Panc1 (cell line): ENCODE measurements around the gene CORO2B. TPM values are rescaled to one million over a fixed set of nuclear protein-coding genes. Genes with fewer than 3 reads are reported as not detected.

Source experiments
- ATAC-seq: fragments of 200-7000 bp; cut with Tn5 transposase; 2 replicates; pipeline ENCODE4 v1.9.1; 2020; ENCODE audit warnings: mild to moderate bottlenecking, moderate library complexity
- BruUV-seq: library from RNA; stranded (reverse); fragments of 400-500 nt; replicated peaks from 2 replicates; lab custom pipeline; 2021; lab: Mats Ljungman, UMichigan
- CTCF ChIA-PET: fragments of 300-600 bp; sonication (Branson Sonifier 250); formaldehyde crosslinking; loops from one replicate; lab custom pipeline; 2022; ENCODE audit warnings: antibody characterized with exemption; lab: Charles Lee
- POLR2A ChIA-PET: fragments of 300-600 bp; sonication (Branson Sonifier 250); formaldehyde crosslinking; loops from one replicate; lab custom pipeline; 2022; ENCODE audit warnings: antibody characterized with exemption; lab: Charles Lee
- DNase-seq: peaks from one replicate; pipeline ENCODE4 v3.0.0-alpha.2; 2010; ENCODE audit warnings: low read depth, low spot score
- H3K27ac ChIP-seq: 2 replicates; pipeline ENCODE4 v1.5.1; 2011; ENCODE audit warnings: mild to moderate bottlenecking, low read length, inconsistent platforms
- H3K27me3 ChIP-seq: fragments of 200-500 bp; sonication (Bioruptor generic); 2 replicates; pipeline ENCODE4 v1.6.0; 2014; ENCODE audit warnings: low read length, inconsistent platforms; ENCODE audit not compliant: control insufficient read depth, insufficient read depth
- H3K36me3 ChIP-seq: fragments of 200-500 bp; sonication (Bioruptor generic); 2 replicates; pipeline ENCODE4 v1.5.1; 2014; ENCODE audit warnings: inconsistent platforms, mild to moderate bottlenecking, low read length, moderate library complexity; ENCODE audit not compliant: control insufficient read depth, insufficient read depth
- H3K4me1 ChIP-seq: 2 replicates; pipeline ENCODE4 v1.5.1; 2011; ENCODE audit warnings: inconsistent platforms, mild to moderate bottlenecking, low read length, moderate library complexity; ENCODE audit not compliant: control insufficient read depth, insufficient read depth
- H3K4me3 ChIP-seq, 2 experiments: 2 replicates each; pipeline ENCODE4 v1.5.1; 2011 to 2012; ENCODE audit warnings: low read depth in 2 of 2, low read length in 2 of 2, mild to moderate bottlenecking in 2 of 2, inconsistent platforms in 1 of 2, moderate library complexity in 1 of 2
- H3K9me3 ChIP-seq: fragments of 200-500 bp; sonication (Bioruptor generic); 2 replicates; pipeline ENCODE4 v1.5.1; 2014; ENCODE audit warnings: low read depth, mild to moderate bottlenecking, inconsistent platforms, low read length, moderate library complexity; ENCODE audit not compliant: control insufficient read depth, insufficient read depth
- POLR2AphosphoS5 ChIP-seq: IDR thresholded peaks from 2 replicates; pipeline ENCODE4 v1.6.1; 2012; ENCODE audit warnings: mild to moderate bottlenecking, low read depth, low read length, moderate library complexity
- SIN3A ChIP-seq: IDR thresholded peaks from 2 replicates; pipeline ENCODE4 v1.6.1; 2012; ENCODE audit warnings: low read depth, mild to moderate bottlenecking, low read length, moderate library complexity, borderline replicate concordance; ENCODE audit not compliant: insufficient read depth
- TCF7L2 ChIP-seq: IDR thresholded peaks from 2 replicates; pipeline ENCODE4 v1.6.1; 2011; ENCODE audit warnings: mild to moderate bottlenecking, low read depth, low read length, inconsistent platforms
- in situ Hi-C: cut with HindIII; loops from 2 replicates; pipeline ENCODE4 v1.10.0; 2016; ENCODE audit warnings: low sequenced_read_pairs, low pct_unique_long_range_greater_than_20kb
- intact Hi-C: fragments of 100-400 bp; cut with micrococcal nuclease; formaldehyde crosslinking; loops from one replicate; pipeline ENCODE4 v1.10.0; 2022; ENCODE audit not compliant: unreplicated experiment
- total RNA-seq: library from RNA; stranded (reverse); gene quantifications from one replicate; pipeline ENCODE4 v1.2.1, GENCODE V29; 2021; ENCODE audit not compliant: unreplicated experiment
- TF ChIP-seq, protein P1 (sequence below): fragments of 450-650 bp; IDR thresholded peaks from 2 replicates; pipeline ENCODE4 v1.5.1; 2017; ENCODE audit warnings: mild to moderate bottlenecking
- TF ChIP-seq, protein P2 (sequence below), 2 experiments: IDR thresholded peaks; 2 replicates each; pipeline ENCODE4 v1.6.1; 2011 to 2012; ENCODE audit warnings: low read depth in 2 of 2, control low read depth in 1 of 2, low read length in 1 of 2, mild to moderate bottlenecking in 1 of 2, moderate library complexity in 1 of 2; ENCODE audit not compliant: insufficient read depth in 1 of 2

CORO2B gene
- total RNA-seq, 1 experiment from 2014 or later = 0.36 TPM

DNA sequence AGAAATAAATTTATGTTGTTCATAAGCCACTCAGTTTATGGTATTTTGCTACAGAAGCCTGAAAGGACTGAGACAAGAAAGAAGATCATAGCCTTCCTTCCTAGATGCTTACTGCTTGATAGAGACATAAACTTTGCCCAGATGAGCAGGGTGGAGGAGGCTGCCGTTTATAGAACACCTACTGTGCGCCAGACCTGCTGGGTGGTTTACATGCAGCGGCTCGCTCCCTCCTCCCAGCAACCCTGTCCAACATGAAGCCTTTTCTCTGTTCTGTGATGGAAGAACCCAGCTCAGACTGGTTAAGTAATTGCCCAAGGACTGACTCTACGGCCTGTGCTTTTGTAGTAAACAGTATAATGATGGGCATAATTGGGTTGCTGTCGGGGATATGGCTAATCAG, 37.0 kb downstream of the CORO2B start:
- ATAC-seq (no peak), DNase-seq (no peak)
- TF ChIP-seq, protein P1, sequence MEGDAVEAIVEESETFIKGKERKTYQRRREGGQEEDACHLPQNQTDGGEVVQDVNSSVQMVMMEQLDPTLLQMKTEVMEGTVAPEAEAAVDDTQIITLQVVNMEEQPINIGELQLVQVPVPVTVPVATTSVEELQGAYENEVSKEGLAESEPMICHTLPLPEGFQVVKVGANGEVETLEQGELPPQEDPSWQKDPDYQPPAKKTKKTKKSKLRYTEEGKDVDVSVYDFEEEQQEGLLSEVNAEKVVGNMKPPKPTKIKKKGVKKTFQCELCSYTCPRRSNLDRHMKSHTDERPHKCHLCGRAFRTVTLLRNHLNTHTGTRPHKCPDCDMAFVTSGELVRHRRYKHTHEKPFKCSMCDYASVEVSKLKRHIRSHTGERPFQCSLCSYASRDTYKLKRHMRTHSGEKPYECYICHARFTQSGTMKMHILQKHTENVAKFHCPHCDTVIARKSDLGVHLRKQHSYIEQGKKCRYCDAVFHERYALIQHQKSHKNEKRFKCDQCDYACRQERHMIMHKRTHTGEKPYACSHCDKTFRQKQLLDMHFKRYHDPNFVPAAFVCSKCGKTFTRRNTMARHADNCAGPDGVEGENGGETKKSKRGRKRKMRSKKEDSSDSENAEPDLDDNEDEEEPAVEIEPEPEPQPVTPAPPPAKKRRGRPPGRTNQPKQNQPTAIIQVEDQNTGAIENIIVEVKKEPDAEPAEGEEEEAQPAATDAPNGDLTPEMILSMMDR = no peak
- TF ChIP-seq TCF7L2 = no peak
- TF ChIP-seq, protein P2, sequence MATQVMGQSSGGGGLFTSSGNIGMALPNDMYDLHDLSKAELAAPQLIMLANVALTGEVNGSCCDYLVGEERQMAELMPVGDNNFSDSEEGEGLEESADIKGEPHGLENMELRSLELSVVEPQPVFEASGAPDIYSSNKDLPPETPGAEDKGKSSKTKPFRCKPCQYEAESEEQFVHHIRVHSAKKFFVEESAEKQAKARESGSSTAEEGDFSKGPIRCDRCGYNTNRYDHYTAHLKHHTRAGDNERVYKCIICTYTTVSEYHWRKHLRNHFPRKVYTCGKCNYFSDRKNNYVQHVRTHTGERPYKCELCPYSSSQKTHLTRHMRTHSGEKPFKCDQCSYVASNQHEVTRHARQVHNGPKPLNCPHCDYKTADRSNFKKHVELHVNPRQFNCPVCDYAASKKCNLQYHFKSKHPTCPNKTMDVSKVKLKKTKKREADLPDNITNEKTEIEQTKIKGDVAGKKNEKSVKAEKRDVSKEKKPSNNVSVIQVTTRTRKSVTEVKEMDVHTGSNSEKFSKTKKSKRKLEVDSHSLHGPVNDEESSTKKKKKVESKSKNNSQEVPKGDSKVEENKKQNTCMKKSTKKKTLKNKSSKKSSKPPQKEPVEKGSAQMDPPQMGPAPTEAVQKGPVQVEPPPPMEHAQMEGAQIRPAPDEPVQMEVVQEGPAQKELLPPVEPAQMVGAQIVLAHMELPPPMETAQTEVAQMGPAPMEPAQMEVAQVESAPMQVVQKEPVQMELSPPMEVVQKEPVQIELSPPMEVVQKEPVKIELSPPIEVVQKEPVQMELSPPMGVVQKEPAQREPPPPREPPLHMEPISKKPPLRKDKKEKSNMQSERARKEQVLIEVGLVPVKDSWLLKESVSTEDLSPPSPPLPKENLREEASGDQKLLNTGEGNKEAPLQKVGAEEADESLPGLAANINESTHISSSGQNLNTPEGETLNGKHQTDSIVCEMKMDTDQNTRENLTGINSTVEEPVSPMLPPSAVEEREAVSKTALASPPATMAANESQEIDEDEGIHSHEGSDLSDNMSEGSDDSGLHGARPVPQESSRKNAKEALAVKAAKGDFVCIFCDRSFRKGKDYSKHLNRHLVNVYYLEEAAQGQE (IDR thresholded peaks at IDR 0.05; ENCODE audit: insufficient read depth in 1 of 2, low read depth in 2 of 2, low read length in 1 of 2) = no peak
- TF ChIP-seq POLR2AphosphoS5 = no peak
- no peak for TF ChIP-seq SIN3A
- BruUV-seq = no TSS peak
- no peaks in the 10 kb centered on the region for H3K36me3 ChIP-seq
- no peaks in the 10 kb centered on the region for H3K4me1 ChIP-seq
- intact Hi-C loops = no loop called here
- H3K27me3 ChIP-seq = peaks cover 3% of the 10 kb centered on the region; the same call in 1 of the 2 replicates
- H3K9me3 ChIP-seq = no peaks in the 10 kb centered on the region
- H3K4me3 ChIP-seq = no peak overlapping the region
- H3K27ac ChIP-seq = no peak overlapping the region
- in situ Hi-C loops = no loop called here
- ChIA-PET POLR2A (no interaction called here), CTCF (no interaction called here)

DNA sequence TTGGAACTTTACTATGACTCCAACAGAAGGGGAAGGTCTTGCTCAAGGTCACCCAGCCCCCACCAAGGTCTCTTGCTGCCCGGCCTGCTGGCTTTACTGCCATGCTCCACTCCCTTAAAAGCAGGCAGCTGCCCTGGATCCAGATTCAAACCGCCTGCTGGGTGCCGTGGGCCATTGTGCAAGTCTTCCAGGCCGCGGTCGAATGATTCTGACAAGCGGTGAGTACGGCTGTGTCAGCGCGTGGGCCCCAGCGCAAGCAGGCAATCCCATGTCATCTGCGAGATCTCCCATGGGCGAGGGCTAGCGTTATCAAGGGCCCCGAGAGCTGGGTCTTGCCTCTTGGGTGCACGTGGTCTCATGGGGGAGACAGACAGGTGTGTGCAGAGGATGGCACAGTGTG, 37.6 kb downstream of the CORO2B start:
- intact Hi-C loops = no loop called here
- Histone ChIP-seq H3K36me3 (no peaks in the 10 kb centered on the region), H3K4me1 (no peaks in the 10 kb centered on the region), H3K27ac (no peak overlapping the region), H3K9me3 (no peaks in the 10 kb centered on the region), H3K4me3 (no peak overlapping the region), H3K27me3 (peaks cover 3% of the 10 kb centered on the region; the same call in 1 of the 2 replicates)
- DNase-seq (no peak), ATAC-seq (no peak)
- ChIA-PET POLR2A (no interaction called here), CTCF (no interaction called here)
- TF ChIP-seq, protein P2 (IDR thresholded peaks at IDR 0.05; ENCODE audit: insufficient read depth in 1 of 2, low read depth in 2 of 2, low read length in 1 of 2) = no peak
- no TSS peak for BruUV-seq
- in situ Hi-C loops = no loop called here
